ENCODE data around the gene CHN2.

Gene CHN2

DNA sequence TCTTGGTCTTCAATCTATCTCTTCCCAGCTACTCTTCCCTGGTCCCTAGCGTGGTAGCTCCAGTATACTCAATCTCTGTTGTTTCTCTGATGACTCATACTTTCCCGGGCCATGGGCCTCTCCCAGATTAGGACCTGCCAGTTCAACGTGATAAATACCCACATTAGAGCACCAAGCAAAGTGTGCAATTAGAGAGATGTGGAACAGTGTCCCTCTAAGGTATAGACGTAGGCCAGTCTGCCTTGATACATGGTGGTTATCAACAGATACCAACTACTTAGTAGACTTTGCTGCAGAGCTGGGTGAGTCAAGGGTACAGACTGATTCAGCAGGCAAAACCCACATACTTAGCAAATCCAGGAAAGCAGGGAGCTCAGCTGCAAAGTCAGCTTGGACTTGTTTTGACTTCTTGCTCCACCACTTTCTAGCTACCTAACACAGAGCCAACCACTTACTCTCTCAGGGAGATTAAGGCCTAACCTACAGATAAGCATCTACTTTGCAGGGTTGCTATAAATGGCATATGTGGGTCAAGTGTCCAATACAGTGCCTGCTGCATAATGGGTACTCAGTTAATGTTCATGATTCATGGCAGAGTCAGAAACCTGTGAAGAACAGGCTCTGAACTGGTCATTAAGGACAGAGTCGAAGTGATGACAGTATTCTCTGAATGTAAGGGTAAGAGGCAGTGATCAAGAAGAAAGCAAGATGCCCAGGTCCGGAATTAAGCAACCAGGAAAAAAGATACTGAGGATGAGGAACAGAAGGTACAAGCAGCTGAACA lies 176.1 kb downstream of the CHN2 start:
- no peak for DNase-seq

- no peak for DNase-seq
Observed at GRCh38 chr7:29371472-29371871, 176.9 kb downstream of the CHN2 start.

GRCh38 chr7:29372351-29373090 lies 177.9 kb downstream of the CHN2 start:
- DNase-seq: no peak

DNA sequence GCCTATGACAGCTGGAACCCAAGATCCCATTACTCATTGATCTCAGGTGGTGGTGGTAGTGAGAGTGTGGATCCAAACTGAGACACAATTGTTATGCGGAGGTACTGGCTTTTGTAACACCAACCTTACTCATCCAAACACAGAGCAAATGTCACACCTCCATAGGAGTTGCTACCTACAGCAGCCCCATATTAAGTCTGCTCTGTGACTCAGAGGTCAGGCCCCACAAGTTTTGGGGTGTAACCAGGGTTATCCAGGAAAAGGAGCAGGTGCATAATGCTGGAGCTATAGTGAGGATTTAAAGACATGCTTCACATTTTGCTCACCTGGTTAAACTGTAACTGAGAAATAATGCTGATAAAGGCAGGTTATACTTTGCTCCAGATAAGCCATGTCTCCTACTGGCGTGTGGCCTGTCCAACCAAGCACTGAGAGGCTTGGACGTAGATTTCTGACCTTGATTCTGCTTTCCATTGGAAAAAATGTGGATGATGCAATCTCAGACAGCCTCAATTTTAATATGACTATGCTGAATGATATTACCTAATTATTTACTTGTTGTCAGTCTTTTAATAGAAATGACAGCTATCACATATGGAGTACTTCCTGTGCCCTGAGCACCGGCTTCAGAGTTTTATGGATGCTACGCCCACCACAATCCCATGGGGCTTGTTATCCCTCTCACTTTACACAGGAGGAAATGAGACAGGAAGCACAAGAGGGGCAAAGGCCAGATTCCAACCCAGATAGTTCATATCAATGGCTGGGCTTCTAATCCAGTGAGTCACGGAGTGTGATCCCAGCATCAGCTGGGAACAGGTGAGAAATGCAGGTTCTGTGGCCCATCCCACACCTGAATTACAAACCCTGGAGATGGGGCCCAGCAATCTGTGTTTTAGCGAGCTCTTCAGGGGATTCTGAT lies 181.3 kb downstream of the CHN2 start:
- DNase-seq: no peak

GRCh38 chr7:29377718-29378117 lies 183.1 kb downstream of the CHN2 start:
- no peak for DNase-seq

GRCh38 chr7:29379551-29379950 lies 185.0 kb downstream of the CHN2 start:
- DNase-seq: no peak

DNA sequence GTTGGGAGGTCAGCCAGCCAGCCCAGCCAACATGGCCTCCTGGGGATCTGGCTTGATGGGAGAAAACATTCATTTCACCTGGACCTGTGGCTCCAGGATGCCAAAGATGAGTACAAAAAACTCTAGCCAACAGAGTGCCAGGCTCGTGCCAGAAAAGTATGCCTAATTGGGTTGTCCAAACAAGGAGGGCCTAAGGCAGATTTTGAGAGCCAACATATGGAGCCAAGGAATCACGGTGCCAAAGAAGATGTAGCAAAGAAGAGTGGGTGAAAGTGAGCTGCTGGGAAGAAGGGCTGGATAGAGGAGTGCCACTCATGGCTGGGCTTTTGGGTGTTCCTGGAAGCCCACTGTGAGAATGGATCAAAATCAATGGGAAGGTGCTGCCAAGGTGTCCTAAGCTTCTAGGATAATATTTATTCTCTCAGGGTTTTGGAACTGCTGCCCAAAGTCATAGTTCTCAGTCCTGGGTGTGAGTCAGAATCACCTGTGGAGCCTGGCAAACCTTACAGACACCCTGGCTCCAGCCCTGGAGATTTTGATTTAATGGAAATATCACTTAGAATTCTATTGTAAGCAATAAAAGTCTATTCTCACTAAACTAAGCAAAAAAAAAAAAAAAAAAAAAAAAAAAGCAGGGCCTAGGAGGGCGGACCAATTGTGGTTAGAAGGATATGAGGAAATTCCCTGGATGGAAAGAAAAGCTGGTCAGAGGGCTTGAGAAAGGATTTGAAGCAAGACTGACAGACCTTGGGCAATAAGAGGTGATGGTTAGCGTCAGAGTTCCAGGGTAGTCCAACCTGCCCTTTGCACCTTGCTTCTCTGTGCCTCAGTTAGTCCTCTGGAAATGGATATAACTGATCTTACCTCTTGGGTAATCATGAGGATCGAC lies 186.9 kb downstream of the CHN2 start:
- DNase-seq: no peak

DNA sequence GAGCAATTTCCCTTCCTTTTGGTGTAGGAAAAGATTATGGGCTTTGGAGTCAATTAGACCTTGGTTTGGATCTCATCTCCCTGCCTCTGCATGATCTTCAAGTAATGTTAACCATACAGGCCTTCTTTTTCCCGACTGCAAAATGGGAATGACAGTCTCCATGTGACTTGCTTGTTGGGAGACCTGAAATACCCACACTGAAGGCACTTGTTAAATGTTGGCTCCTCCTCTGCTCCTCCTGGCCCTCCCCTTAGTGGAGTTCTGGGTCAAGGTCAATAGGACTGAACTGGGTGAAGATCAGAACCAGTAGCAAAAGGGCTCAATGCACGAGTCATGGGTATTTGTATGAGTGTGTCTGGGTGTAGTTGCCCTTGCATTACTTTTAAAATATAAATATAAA lies 189.7 kb downstream of the CHN2 start:
- no peak for DNase-seq

DNA sequence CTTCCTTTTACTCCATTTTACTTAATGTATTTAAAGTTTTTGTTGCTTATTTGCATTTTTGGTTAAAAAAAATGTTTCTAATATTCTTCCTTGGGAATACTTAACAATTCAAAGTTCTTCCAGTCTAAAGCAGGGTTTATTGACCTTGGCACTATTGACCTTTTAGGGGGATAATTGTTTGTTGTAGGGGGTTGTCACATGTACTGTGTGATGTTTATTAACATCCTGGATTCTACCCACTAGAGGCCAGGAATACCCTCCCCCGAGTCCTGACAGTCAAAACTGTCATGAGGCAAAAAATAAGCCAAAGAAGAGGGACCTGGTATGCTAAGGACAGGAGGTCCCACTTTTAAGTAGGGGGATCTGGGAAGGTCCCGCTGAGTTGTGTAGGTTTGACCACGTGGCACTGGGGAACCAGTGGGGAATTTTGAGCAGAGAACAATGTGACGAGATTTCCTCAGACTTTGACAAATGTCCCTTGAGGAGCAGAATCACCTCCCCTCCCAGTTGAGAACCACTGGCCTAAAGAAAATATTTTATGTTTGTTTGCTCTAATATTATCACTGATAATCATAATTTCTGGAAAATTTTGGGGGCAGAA lies 190.7 kb downstream of the CHN2 start:
- DNase-seq: no peak

DNA sequence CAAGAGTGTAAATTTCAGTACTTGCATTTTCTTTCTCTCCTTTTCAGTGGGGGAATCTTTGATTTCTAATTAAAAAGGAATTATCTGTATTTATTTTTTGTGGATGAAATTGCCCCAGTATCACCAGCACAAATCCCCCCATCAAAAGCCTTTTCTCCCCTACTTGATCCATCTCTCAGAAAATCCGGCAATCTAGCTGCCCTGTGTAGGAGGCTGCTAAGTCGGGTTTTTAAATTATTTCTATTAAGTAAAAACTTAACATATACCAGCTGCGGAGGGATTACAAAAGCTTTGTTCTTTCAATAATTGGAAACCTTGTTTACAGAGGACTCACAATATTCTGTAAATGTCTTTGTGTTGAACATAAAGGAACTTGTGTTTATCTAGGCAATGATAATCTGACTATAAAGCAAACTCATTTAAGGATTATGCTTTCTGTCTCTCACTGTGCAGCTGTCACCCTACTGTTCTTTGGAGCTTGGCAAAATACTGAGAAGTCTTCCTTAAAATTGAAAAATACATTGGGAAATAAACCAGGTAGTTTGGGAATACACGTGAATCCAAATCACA lies 191.7 kb downstream of the CHN2 start:
- DNase-seq: no peak

- no peak for DNase-seq
Observed at GRCh38 chr7:29391262-29391661, 196.7 kb downstream of the CHN2 start.

DNA sequence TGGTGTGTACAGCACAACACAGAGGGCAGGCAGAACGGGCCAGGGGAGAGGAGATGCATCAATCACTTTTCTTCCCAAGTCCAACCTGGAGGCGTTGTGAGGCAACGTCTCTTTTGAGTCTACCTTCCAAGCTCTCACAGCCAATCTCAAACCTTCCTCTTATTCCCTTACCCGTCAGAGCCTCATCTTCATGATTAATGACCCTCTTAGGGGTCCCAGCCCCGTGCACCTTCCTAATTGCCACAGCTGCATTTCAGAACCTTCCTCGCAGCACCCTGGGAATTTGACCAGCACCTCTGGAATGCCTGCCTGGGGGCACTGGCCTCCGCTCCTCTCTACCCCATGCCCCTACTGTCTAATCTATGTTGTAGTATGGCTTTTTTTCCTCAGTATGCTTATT lies 199.7 kb downstream of the CHN2 start:
- DNase-seq: no peak

- no peak for DNase-seq
Observed at GRCh38 chr7:29396563-29396962, 202.0 kb downstream of the CHN2 start.

DNA sequence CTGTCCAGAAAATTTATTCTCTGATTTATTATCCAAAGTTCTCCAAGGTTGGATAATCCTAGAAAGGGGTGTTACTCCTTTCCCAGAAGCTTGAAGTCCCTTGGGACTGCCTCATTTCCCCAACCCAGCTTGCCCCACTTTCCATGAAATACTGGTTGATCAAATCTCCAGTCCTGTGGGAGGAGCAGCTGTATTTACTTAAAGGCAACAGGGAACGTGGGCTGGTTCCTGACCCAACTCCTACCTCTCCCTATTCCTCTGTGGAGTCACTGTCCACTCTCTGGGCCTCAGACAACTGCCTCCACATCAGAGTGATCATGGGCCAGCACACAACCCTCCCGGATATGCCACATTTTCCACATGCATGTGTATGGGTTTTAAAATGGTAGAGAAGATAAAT lies 202.8 kb downstream of the CHN2 start:
- DNase-seq: no peak

- no peak for DNase-seq
Observed at GRCh38 chr7:29398011-29398410, 203.4 kb downstream of the CHN2 start.

GRCh38 chr7:29400437-29400836 lies 205.9 kb downstream of the CHN2 start:
- no peak for DNase-seq

- DNase-seq: no peak
Observed at GRCh38 chr7:29401769-29402168, 207.2 kb downstream of the CHN2 start.

- DNase-seq: no peak
Observed at GRCh38 chr7:29405891-29406290, 211.3 kb downstream of the CHN2 start.

DNA sequence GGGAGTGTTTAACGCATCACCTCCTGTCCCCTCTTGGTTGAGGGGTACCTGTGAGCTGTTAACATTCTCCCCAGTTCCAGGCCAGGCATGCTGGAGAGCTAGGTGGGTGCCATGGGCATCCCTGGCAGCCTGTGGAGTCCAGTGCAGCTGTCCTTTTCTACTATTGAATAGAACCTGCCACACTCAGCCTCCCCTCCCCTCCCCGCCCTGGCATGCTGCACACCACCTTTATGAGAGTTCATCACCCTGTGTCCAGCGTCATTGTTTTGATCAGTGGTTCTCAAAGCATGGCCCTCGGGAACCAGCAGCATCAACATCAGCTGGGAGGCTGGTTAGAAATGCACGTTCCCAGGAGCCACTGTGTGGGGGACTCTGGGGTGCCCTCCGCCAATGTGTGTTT lies 211.8 kb downstream of the CHN2 start:
- DNase-seq: no peak

DNA sequence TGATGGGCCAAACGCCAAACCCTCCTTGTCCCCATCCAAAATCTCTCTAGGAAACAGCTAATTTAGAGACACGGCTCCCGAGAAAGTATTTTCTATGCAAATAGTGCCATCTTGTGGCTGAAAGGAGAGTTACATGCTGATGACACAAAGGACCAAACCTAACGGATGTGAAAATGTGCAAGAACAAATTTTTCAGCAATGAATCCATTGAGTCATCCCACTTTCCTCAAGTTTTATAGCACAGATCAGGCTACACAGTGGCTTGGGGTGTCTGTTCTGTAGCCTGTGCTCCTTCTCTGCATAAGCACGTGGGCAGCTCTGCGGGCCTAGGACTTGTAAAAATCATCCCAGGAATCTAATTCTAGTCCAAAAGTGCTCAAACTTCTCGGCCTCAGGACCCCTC lies 214.3 kb downstream of the CHN2 start:
- DNase-seq: peak; percentile 53

- DNase-seq: no peak
Observed at GRCh38 chr7:29410996-29411395, 216.4 kb downstream of the CHN2 start.

DNA sequence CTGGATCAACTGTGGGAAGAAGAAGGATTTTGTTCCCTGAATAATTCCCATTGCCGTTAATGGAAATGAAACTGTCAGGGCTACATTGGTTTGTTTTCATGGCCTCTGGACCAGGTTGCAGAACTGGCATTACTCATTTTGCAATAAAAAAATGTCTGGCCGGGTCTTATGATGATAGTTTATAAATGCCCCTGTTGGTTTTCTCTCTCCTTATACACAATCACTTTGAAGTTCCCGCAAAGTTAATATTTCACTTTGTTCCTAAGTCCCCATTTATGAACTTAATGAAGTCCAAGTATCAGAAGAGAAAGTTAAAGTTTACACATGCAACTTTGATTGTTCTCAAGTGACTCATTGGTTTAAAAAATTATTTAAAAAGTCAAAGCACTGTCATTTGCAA lies 218.3 kb downstream of the CHN2 start:
- no peak for DNase-seq
